K562 (cell line): ENCODE measurements around the gene ULBP1. TPM values are rescaled to one million over a fixed set of nuclear protein-coding genes. Genes with fewer than 3 reads are reported as not detected.

Source experiments
- ATAC-seq: fragments of 200-7000 bp; cut with Tn5 transposase; 3 replicates; pipeline ENCODE4 v1.9.1; 2020; ENCODE audit warnings: moderate library complexity
- BruUV-seq: library from RNA; stranded (reverse); fragments of 400-500 nt; replicated peaks from 2 replicates; lab custom pipeline; 2021; lab: Mats Ljungman, UMichigan
- CTCF ChIA-PET: fragments of 300-600 bp; formaldehyde crosslinking; extraction: SDS; loops from one replicate; lab custom pipeline; 2021; ENCODE audit warnings: low intra/inter-chr PET ratio; lab: Yijun Ruan, JAX
- POLR2A ChIA-PET: fragments of 300-600, 350-650 bp; sonication (Branson Sonifier 250); formaldehyde crosslinking; extraction: SDS; loops from one replicate; lab custom pipeline; 2021; ENCODE audit warnings: antibody characterized with exemption, inconsistent platforms; lab: Yijun Ruan, JAX
- DNase-seq, 4 experiments: peaks; one replicate each; pipeline versions ENCODE4 v3.0.0 to v3.0.0-alpha.2; 2011 to 2018; ENCODE audit warnings: low spot score in 3 of 4, mixed read lengths in 3 of 4; ENCODE audit errors: extremely low read depth in 1 of 4
- FAIRE-seq: peaks from 2 replicates; lab custom pipeline; 2011; peaks lifted over from hg19 to GRCh38; lab: Jason Lieb, UNC
- H2AFZ ChIP-seq: 2 replicates; pipeline ENCODE4 v1.6.0; 2011; ENCODE audit warnings: low read depth, low read length, control low read depth, inconsistent platforms
- H3K27ac ChIP-seq: fragments of 200-600 bp; 3 replicates; pipeline ENCODE4 v1.8.0; 2011; ENCODE audit warnings: low read depth, mild to moderate bottlenecking, control low read depth, inconsistent platforms, low read length, moderate library complexity, mixed read lengths; ENCODE audit errors: extremely low read depth
- H3K27me3 ChIP-seq, 2 experiments: fragments of 300-600 bp in 1 of 2; 2 replicates in 1 of 2; 3 replicates in 1 of 2; pipeline versions ENCODE4 v1.6.0 to v1.8.0; 2011; ENCODE audit warnings: inconsistent platforms in 2 of 2, low read length in 2 of 2, mild to moderate bottlenecking in 1 of 2, mixed read lengths in 1 of 2, moderate library complexity in 1 of 2; ENCODE audit not compliant: control insufficient read depth in 2 of 2, insufficient read depth in 2 of 2
- H3K36me3 ChIP-seq: fragments of 300-600 bp; 3 replicates; pipeline ENCODE4 v1.8.0; 2011; ENCODE audit warnings: mild to moderate bottlenecking, low read length, inconsistent platforms; ENCODE audit not compliant: control insufficient read depth, insufficient read depth
- H3K4me1 ChIP-seq, 2 experiments: fragments of 200-600 bp in 1 of 2; replicated peaks in 1 of 2; 2 replicates in 1 of 2; 3 replicates in 1 of 2; pipeline versions ENCODE4 v1.5.1 to v1.8.0; 2011; ENCODE audit warnings: inconsistent platforms in 2 of 2, low read length in 2 of 2, mild to moderate bottlenecking in 1 of 2, mixed read lengths in 1 of 2, moderate library complexity in 1 of 2; ENCODE audit not compliant: control insufficient read depth in 2 of 2, insufficient read depth in 2 of 2
- H3K4me2 ChIP-seq: 2 replicates; pipeline ENCODE4 v1.6.1; 2011; ENCODE audit warnings: low read length, control low read depth, inconsistent platforms, mixed read lengths; ENCODE audit not compliant: insufficient read depth
- H3K4me3 ChIP-seq: fragments of 200-600 bp; sonication (generic), shearing (Covaris generic); 2 replicates; pipeline ENCODE4 v1.5.1; 2016; ENCODE audit warnings: control low read depth, inconsistent platforms
- H3K79me2 ChIP-seq: fragments of 200-600 bp; 3 replicates; pipeline ENCODE4 v1.8.0; 2011; ENCODE audit warnings: low read length, inconsistent platforms; ENCODE audit not compliant: control insufficient read depth, insufficient read depth
- H3K9ac ChIP-seq, 2 experiments: 2 replicates each; pipeline versions ENCODE4 v1.6.0 to v1.6.1; 2011; ENCODE audit warnings: low read depth in 2 of 2, low read length in 2 of 2, control low read depth in 1 of 2, inconsistent platforms in 1 of 2, mild to moderate bottlenecking in 1 of 2, mixed read lengths in 1 of 2; ENCODE audit not compliant: insufficient read depth in 1 of 2
- H3K9me1 ChIP-seq: one replicate; pipeline ENCODE4 v1.6.0; 2011; ENCODE audit warnings: inconsistent platforms, mild to moderate bottlenecking, low read length, moderate library complexity; ENCODE audit not compliant: control insufficient read depth, insufficient read depth
- H3K9me3 ChIP-seq: replicated peaks from 2 replicates; pipeline ENCODE4 v1.5.1; 2011; ENCODE audit warnings: low read depth, low read length, inconsistent platforms; ENCODE audit not compliant: control insufficient read depth, insufficient read depth
- H4K20me1 ChIP-seq: replicated peaks from 2 replicates; pipeline ENCODE4 v1.6.1; 2011; ENCODE audit warnings: low read length, inconsistent platforms, mixed read lengths; ENCODE audit not compliant: control insufficient read depth, insufficient read depth
- CAMTA2 ChIP-seq: fragments of 250-450 bp; sonication (Bioruptor Pico); conservative IDR thresholded peaks from 2 replicates; pipeline ENCODE4 v1.5.1; 2022
- FOSL1 ChIP-seq: fragments of 200-800 bp; sonication (Bioruptor generic); conservative IDR thresholded peaks from 2 replicates; pipeline ENCODE4 v1.6.1; 2016; ENCODE audit warnings: missing genetic modification characterization, missing compliant biosample characterization
- GABPA ChIP-seq: fragments of 200-800 bp; sonication (Bioruptor generic); conservative IDR thresholded peaks from 2 replicates; pipeline ENCODE4 v1.6.1; 2016; ENCODE audit warnings: low read depth, missing genetic modification characterization, missing compliant biosample characterization
- IRF2 ChIP-seq: sonication (generic); formaldehyde crosslinking; IDR thresholded peaks from 2 replicates; pipeline ENCODE4 v1.8.1; 2022; ENCODE audit warnings: mild to moderate bottlenecking, missing genetic modification reagents
- JUNB ChIP-seq: fragments of 450-650 bp; formaldehyde crosslinking; conservative IDR thresholded peaks from 2 replicates; pipeline ENCODE4 v1.4.0; 2020; ENCODE audit warnings: mild to moderate bottlenecking
- MTA3 ChIP-seq: fragments of 450-650 bp; formaldehyde crosslinking; IDR thresholded peaks from 2 replicates; pipeline ENCODE4 v1.6.1; 2017; ENCODE audit warnings: mild to moderate bottlenecking, borderline replicate concordance
- PRPF4 ChIP-seq: fragments of 200-400 bp; formaldehyde crosslinking; IDR thresholded peaks from one replicate; pipeline ENCODE4 v1.6.1; 2017; ENCODE audit warnings: low read length, low read depth, mild to moderate bottlenecking; ENCODE audit not compliant: insufficient read depth, poor library complexity, severe bottlenecking
- SMAD1 ChIP-seq: fragments of 150-350 bp; IDR thresholded peaks from 2 replicates; pipeline ENCODE4 v1.6.1; 2014; ENCODE audit warnings: low read length, low read depth; ENCODE audit not compliant: partially characterized antibody
- STAT5A ChIP-seq: IDR thresholded peaks from 2 replicates; pipeline ENCODE4 v1.6.1; 2012; ENCODE audit warnings: low read length, inconsistent platforms, borderline replicate concordance
- TOE1 ChIP-seq, 2 experiments: fragments of 450-650 bp in 1 of 2; sonication (generic) in 1 of 2; formaldehyde crosslinking in 1 of 2; IDR thresholded peaks; 2 replicates each; pipeline versions ENCODE4 v1.7.1 to v1.8.0; 2016 to 2022; ENCODE audit warnings: borderline replicate concordance in 2 of 2, mild to moderate bottlenecking in 2 of 2, antibody characterized with exemption in 1 of 2, inconsistent platforms in 1 of 2, low read depth in 1 of 2, missing genetic modification reagents in 1 of 2, moderate library complexity in 1 of 2
- YY1 ChIP-seq, 3 experiments: IDR thresholded peaks; 2 replicates each; pipeline ENCODE4 v1.6.1; 2011; ENCODE audit warnings: low read length in 2 of 3, mild to moderate bottlenecking in 2 of 3, moderate library complexity in 2 of 3, borderline replicate concordance in 1 of 3, control low read depth in 1 of 3, low read depth in 1 of 3; ENCODE audit not compliant: insufficient read depth in 3 of 3, insufficient replicate concordance in 2 of 3, control insufficient read depth in 1 of 3, insufficient read length in 1 of 3; ENCODE audit errors: extremely low read depth in 1 of 3
- WGBS: fragments of 100-300 bp; shearing (Covaris generic); methylation state at CpG from one replicate; pipeline ENCODE4 v1.1.6; 2016; ENCODE audit warnings: low coverage, mixed read lengths; ENCODE audit not compliant: insufficient coverage; ENCODE audit errors: missing lambda C conversion rate; 5-methylcytosine and 5-hydroxymethylcytosine counted together
- in situ Hi-C: fragments of 300-500 bp; cut with MboI; formaldehyde crosslinking; loops from 4 replicates; pipeline ENCODE4 v1.15.0; 2018; ENCODE audit warnings: inconsistent platforms, mixed read lengths
- intact Hi-C: fragments of 100-400 bp; cut with micrococcal nuclease; formaldehyde crosslinking; loops from 2 replicates; pipeline ENCODE4 v1.14.2; 2022
- polyA plus RNA-seq, 8 experiments: library from polyadenylated mRNA; depleted of rRNA in 4 of 8; stranded (reverse) in 5 of 8; unstranded in 3 of 8; fragments of >200 nt; fragmentation: Nextera tagmentation in 2 of 8; fragmentation: Illumina TruSeq in 1 of 8; extraction: Ambion mirVana in 2 of 8; extraction: Trizol in 1 of 8; gene quantifications; 2 replicates each; pipeline versions ENCODE4 v1.2.1 to v1.2.3, GENCODE V29; 2011 to 2014; ENCODE audit warnings: inconsistent platforms in 1 of 8, missing spikeins in 1 of 8
- total RNA-seq, 7 experiments: library from RNA; depleted of rRNA in 6 of 7; stranded (reverse); fragments of >200 nt in 6 of 7; fragmentation: Illumina TruSeq in 2 of 7; extraction: Trizol in 2 of 7; gene quantifications; 2 replicates each; pipeline versions ENCODE4 v1.2.1 to v1.2.3, GENCODE V29; 2011 to 2021; ENCODE audit warnings: low replicate concordance in 1 of 7
- TF ChIP-seq, protein P1 (sequence below): IDR thresholded peaks from 3 replicates; pipeline ENCODE4 v1.6.1; 2011; ENCODE audit warnings: borderline replicate concordance, mild to moderate bottlenecking; ENCODE audit not compliant: insufficient read length, insufficient read depth

The ULBP1 gene
- total and polyA plus RNA-seq, 9 of the 15 experiments (the other 6 are each of a cell fraction or from before 2014, with no cell fraction given): 0.33 to 6.0 (median 2.5) TPM

GRCh38 chr6:149917679-149918078 is 46.1 kb upstream of the ULBP1 start:
- WGBS: 0% methylated on average over 2 of the region's 2 CpGs
- CTCF ChIA-PET: interaction anchor here (1.2 to 1.3 kb wide), 3 partner anchors 77 to 194 kb away, joined by 3 to 7 read pairs (median 5); no protein-coding TSS in a partner anchor
- Histone ChIP-seq H2AFZ (no peak overlapping the region), H3K36me3 (no peaks in the 10 kb centered on the region), H3K4me3 (no peak overlapping the region), H3K27me3 (peaks cover 14 to 65% of the 10 kb centered on the region in 2 experiments; a peak in 4 of 5 replicates), H3K9me3 (no peaks in the 10 kb centered on the region), H3K79me2 (no peaks in the 10 kb centered on the region), H3K9ac (no peak overlapping the region), H3K9me1 (no peaks in the 10 kb centered on the region), H3K4me1 (peaks cover 0 to 6% of the 10 kb centered on the region in 2 experiments; a peak in 3 of 5 replicates), H3K27ac (no peak overlapping the region), H4K20me1 (peaks cover 4% of the 10 kb centered on the region; the same call in 1 of the 2 replicates), H3K4me2 (no peak overlapping the region)
- POLR2A ChIA-PET: no interaction called here
- no peak for ATAC-seq
- intact Hi-C loops (no loop called here), in situ Hi-C loops (loop anchor here (25.0 kb wide), 1 partner anchor 880 kb away; no protein-coding TSS in a partner anchor)
- DNase-seq: no peak
- no TSS peak for BruUV-seq
- TF ChIP-seq TOE1 (IDR thresholded peaks at IDR 0.05; ENCODE audit: borderline replicate concordance) (no peak), TOE1 (CRISPR knock-in tag; IDR thresholded peaks at IDR 0.05; ENCODE audit: borderline replicate concordance, low read depth) (no peak), IRF2 (CRISPR knock-in tag) (no peak)
- FAIRE-seq: no peak

- intact Hi-C loops: no loop called here
- CTCF ChIA-PET: no interaction called here
- ATAC-seq: no peak
- TF ChIP-seq YY1 (IDR thresholded peaks at IDR 0.05; ENCODE audit: borderline replicate concordance in 1 of 3, control insufficient read depth in 1 of 3, extremely low read depth in 1 of 3, insufficient read depth in 3 of 3, insufficient read length in 1 of 3, insufficient replicate concordance in 2 of 3, low read depth in 1 of 3, low read length in 2 of 3) (no peak), JUNB (no peak), MTA3 (no peak), FOSL1 (no peak), PRPF4 (no peak), GABPA (tag) (no peak), SMAD1 (no peak), STAT5A (no peak), CAMTA2 (no peak)
- TF ChIP-seq, protein P1, sequence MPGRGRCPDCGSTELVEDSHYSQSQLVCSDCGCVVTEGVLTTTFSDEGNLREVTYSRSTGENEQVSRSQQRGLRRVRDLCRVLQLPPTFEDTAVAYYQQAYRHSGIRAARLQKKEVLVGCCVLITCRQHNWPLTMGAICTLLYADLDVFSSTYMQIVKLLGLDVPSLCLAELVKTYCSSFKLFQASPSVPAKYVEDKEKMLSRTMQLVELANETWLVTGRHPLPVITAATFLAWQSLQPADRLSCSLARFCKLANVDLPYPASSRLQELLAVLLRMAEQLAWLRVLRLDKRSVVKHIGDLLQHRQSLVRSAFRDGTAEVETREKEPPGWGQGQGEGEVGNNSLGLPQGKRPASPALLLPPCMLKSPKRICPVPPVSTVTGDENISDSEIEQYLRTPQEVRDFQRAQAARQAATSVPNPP: no peak
Observed at GRCh38 chr6:149918151-149918905, 45.4 kb upstream of the ULBP1 start.

More at GRCh38 chr6:149918151-149918905, 45.4 kb upstream of the ULBP1 start:
- no peak overlapping the region for H2AFZ ChIP-seq
- H3K9me1 ChIP-seq: no peaks in the 10 kb centered on the region
- H3K27me3 ChIP-seq: peaks cover 11 to 65% of the 10 kb centered on the region in 2 experiments; a peak in 4 of 5 replicates
- no peak overlapping the region for H3K27ac ChIP-seq
- H3K9ac ChIP-seq: no peak overlapping the region
- DNase-seq: no peak
- no peaks in the 10 kb centered on the region for H3K79me2 ChIP-seq
- POLR2A ChIA-PET: no interaction called here
- no peak for FAIRE-seq
- no peaks in the 10 kb centered on the region for H3K9me3 ChIP-seq
- 4% methylated on average over 6 of the region's 6 CpGs for WGBS
- H3K4me3 ChIP-seq: no peak overlapping the region
- H4K20me1 ChIP-seq: peaks cover 4% of the 10 kb centered on the region; the same call in 1 of the 2 replicates
- no TSS peak for BruUV-seq
- no peak overlapping the region for H3K4me2 ChIP-seq
- peaks cover 0 to 13% of the 10 kb centered on the region in 2 experiments; a peak in 3 of 5 replicates for H3K4me1 ChIP-seq
- H3K36me3 ChIP-seq: no peaks in the 10 kb centered on the region
- in situ Hi-C loops: loop anchor here (25.0 kb wide), 1 partner anchor 881 kb away; no protein-coding TSS in a partner anchor
